Cardiac muscle cell (in vitro differentiated cells and primary cell): ENCODE results near the gene SLC66A2. TPM values are rescaled to one million over a fixed set of nuclear protein-coding genes. Genes with fewer than 3 reads are reported as not detected.

Experiments
- DNase-seq, 2 donors: peaks; one replicate each; pipeline versions ENCODE4 v3.0.0 to v3.0.0-alpha.2; 2010 to 2017; ENCODE audit warnings: low read depth in 1 of 2, low spot score in 1 of 2
- H3K27ac ChIP-seq: fragments of 200-600 bp; sonication (generic); 2 replicates; pipeline ENCODE4 v1.5.1; 2016
- H3K27me3 ChIP-seq: fragments of 200-600 bp; sonication (generic); 2 replicates; pipeline ENCODE4 v1.6.0; 2016; ENCODE audit warnings: control low read depth
- H3K36me3 ChIP-seq: fragments of 200-600 bp; sonication (generic); 2 replicates; pipeline ENCODE4 v1.5.1; 2016; ENCODE audit warnings: control low read depth
- H3K4me1 ChIP-seq: fragments of 200-600 bp; sonication (generic); 2 replicates; pipeline ENCODE4 v1.8.1; 2017; ENCODE audit warnings: low read depth, mild to moderate bottlenecking, mixed run types
- H3K4me3 ChIP-seq: fragments of 200-600 bp; sonication (generic); 2 replicates; pipeline ENCODE4 v1.5.1; 2016; ENCODE audit warnings: mild to moderate bottlenecking
- H3K9me3 ChIP-seq: fragments of 200-600 bp; sonication (generic); 2 replicates; pipeline ENCODE4 v1.5.1; 2017; ENCODE audit warnings: low read depth, mild to moderate bottlenecking, control low read depth
- polyA plus RNA-seq: library from polyadenylated mRNA; unstranded; fragments of >200 nt; fragmentation: Nextera tagmentation; extraction: Ambion mirVana; gene quantifications from 2 replicates; pipeline ENCODE4 v1.2.1, GENCODE V29; 2016
- total RNA-seq: library from RNA; depleted of rRNA; stranded (reverse); fragments of >200 nt; gene quantifications from 2 replicates; pipeline ENCODE4 v1.2.3, GENCODE V29; 2016
- TF ChIP-seq, protein P1 (sequence below): IDR thresholded peaks from 2 replicates; pipeline ENCODE4 v1.5.1; 2012; ENCODE audit warnings: low read depth, mild to moderate bottlenecking, low read length

Gene SLC66A2
- total and polyA plus RNA-seq, 2 experiments from 2014 or later, result 36.4 to 43.9 TPM

DNA sequence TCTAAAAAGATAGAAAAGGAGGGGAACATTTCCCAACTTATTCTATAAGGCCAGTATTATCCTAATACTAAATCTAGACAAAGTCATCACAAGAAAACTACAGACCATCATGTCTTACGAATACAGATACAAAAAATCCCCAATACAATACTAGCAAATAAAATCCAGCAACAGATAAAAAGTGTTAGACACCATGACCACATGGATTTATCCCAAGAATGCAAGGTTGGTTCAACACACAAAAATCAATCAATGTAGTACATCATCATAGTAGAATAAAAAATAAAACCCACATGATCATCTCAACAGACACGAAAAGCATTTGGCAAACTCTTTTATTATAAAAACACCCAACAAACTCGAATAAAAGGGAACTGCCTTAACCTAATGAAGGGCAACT lies 18.5 kb downstream of the SLC66A2 start:
- H3K9me3 ChIP-seq, result no peaks in the 10 kb centered on the region
- TF ChIP-seq, protein P1, sequence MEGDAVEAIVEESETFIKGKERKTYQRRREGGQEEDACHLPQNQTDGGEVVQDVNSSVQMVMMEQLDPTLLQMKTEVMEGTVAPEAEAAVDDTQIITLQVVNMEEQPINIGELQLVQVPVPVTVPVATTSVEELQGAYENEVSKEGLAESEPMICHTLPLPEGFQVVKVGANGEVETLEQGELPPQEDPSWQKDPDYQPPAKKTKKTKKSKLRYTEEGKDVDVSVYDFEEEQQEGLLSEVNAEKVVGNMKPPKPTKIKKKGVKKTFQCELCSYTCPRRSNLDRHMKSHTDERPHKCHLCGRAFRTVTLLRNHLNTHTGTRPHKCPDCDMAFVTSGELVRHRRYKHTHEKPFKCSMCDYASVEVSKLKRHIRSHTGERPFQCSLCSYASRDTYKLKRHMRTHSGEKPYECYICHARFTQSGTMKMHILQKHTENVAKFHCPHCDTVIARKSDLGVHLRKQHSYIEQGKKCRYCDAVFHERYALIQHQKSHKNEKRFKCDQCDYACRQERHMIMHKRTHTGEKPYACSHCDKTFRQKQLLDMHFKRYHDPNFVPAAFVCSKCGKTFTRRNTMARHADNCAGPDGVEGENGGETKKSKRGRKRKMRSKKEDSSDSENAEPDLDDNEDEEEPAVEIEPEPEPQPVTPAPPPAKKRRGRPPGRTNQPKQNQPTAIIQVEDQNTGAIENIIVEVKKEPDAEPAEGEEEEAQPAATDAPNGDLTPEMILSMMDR, result no peak
- DNase-seq, result no peak
- no peak overlapping the region for H3K27ac ChIP-seq
- no peaks in the 10 kb centered on the region for H3K36me3 ChIP-seq
- H3K4me3 ChIP-seq, result no peak overlapping the region
- no peaks in the 10 kb centered on the region for H3K27me3 ChIP-seq
- H3K4me1 ChIP-seq, result peaks cover 11% of the 10 kb centered on the region

DNA sequence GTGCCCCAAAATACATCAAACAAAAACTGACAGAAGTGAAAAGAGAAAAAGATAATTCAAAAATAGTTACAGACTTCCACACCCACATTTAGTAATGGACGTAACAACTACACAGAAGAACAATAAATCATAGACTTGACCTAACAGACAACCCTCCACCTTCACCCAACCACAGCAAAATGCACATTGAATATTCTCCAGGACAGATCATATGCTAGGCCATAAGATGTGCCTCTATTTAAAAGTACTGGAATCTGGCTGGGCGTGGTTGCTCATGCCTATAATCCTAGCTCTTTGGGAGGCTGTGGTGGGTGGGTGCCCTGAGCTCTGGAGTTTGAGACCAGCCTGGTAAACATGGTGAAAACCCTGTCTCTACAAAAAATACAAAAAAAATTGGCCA lies 20.0 kb downstream of the SLC66A2 start:
- Histone ChIP-seq H3K27me3 (no peaks in the 10 kb centered on the region), H3K9me3 (no peaks in the 10 kb centered on the region), H3K36me3 (no peaks in the 10 kb centered on the region), H3K4me3 (no peak overlapping the region), H3K27ac (no peak overlapping the region), H3K4me1 (peaks cover 11% of the 10 kb centered on the region)
- TF ChIP-seq, protein P1, result no peak
- no peak for DNase-seq

DNA sequence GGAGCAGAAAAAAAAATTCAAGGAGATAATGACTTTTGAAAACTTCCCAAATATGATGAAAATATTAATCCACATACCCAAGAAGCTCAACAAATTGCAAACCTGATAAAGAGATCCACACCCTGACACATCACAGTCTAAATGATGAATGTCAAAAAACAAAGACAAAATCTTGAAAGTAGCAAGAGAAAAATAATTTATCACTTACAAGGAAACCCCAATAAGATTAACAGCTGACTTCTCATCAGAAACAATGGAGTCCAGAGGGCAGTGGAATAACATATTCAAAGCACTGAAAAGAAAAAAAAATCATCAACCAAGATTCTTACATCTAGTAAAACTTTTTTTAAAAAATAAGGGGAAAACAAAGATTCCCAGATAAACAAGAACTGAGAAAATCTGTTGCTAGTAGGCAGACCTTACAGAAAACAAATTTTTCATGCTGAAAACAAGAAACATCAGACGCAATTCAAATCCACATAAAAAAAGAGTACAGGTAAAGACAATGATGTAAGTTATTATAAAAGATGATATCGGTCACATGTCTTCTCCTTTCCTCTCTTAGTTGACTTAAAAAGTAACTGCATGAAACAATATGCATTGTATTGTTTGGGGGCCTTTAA lies 21.3 kb downstream of the SLC66A2 start:
- no peaks in the 10 kb centered on the region for H3K27me3 ChIP-seq
- H3K9me3 ChIP-seq, result no peaks in the 10 kb centered on the region
- no peak for DNase-seq
- H3K27ac ChIP-seq, result no peak overlapping the region
- H3K4me1 ChIP-seq, result peaks cover 11% of the 10 kb centered on the region
- no peak overlapping the region for H3K4me3 ChIP-seq
- TF ChIP-seq, protein P1, result no peak
- no peaks in the 10 kb centered on the region for H3K36me3 ChIP-seq

DNA sequence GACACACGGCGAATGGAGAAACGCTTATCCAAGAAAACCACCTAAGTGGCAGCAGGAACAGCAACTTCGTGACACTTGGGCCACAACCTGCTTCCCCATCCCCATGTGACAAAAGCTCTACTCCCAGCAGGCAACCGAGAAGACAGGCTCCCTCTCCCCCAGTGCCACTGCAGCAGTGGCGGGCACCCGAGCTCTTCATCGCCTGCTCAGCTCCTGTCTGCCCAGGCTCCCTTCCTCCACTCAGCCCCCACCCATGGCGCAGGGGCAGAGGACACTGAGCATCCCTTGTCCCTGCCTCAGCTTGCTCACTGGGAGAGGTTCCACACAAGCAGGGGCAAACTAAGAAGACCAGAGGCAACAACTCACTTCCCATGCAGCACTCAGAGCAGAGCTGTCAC lies 22.9 kb downstream of the SLC66A2 start:
- no peak overlapping the region for H3K27ac ChIP-seq
- H3K4me1 ChIP-seq, result no peaks in the 10 kb centered on the region
- TF ChIP-seq, protein P1, result no peak
- no peaks in the 10 kb centered on the region for H3K9me3 ChIP-seq
- no peak for DNase-seq
- no peak overlapping the region for H3K4me3 ChIP-seq
- no peaks in the 10 kb centered on the region for H3K27me3 ChIP-seq
- H3K36me3 ChIP-seq, result no peaks in the 10 kb centered on the region

DNA sequence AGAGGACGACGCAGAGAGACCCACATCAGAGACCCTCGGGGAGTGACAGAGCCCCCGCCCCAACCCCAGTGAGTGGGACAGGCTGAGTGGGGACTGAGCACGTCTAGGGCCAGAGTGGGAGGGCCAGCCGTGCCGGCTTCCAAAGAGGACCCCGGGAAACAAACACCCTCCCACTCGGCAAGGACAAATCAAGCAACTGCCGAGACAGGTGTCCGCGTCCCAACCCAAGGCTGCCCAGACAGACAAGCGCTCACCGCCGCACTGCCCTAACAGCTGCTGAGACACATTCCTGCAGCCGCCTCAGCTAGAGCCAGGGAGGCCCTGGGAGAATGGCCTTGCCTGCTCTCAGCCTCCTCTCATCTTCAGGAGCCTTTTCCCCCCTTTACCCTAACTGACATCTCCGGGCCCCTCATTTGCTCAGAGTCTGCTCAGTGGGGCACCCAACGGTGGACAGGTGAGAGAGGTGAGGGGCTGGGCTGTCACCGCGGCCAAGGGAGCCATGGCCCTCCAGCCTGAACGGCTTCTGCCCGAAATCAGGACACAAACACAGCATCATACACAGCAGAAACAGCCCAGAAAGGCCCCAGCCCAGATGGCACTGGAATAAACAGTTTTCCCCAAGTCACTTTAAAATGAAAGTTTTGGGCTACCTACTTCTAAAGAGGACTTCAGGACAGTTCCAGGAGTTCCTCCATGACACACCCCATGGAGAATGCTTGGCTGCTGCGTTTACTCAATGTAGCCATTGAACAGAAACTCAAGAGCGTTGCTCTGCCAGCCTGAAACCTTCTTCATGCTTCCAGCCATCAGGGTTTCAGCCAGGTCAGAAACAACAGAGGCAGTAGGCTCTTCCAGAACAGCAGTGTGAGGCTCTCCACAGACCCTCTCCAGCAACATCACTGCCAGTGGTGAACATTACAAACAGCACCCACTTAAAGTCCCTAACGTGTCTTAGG lies 23.6 kb downstream of the SLC66A2 start:
- no peaks in the 10 kb centered on the region for H3K27me3 ChIP-seq
- H3K9me3 ChIP-seq, result no peaks in the 10 kb centered on the region
- no peak overlapping the region for H3K4me3 ChIP-seq
- DNase-seq, result no peak
- TF ChIP-seq, protein P1, result no peak
- H3K27ac ChIP-seq, result no peak overlapping the region
- no peaks in the 10 kb centered on the region for H3K36me3 ChIP-seq
- no peaks in the 10 kb centered on the region for H3K4me1 ChIP-seq
